GM04504 (cell line): Measurements from ENCODE around the gene TIGD4.
"Not testable (repeated sequence)": the region's sequence is repeated elsewhere in the genome, so short reads cannot be mapped to it uniquely, and the experiment has no call there.

Experiments used
- DNase-seq: peaks from one replicate; pipeline ENCODE4 v3.0.0-alpha.2; 2012; ENCODE audit warnings: low read depth

TIGD4 gene

DNA sequence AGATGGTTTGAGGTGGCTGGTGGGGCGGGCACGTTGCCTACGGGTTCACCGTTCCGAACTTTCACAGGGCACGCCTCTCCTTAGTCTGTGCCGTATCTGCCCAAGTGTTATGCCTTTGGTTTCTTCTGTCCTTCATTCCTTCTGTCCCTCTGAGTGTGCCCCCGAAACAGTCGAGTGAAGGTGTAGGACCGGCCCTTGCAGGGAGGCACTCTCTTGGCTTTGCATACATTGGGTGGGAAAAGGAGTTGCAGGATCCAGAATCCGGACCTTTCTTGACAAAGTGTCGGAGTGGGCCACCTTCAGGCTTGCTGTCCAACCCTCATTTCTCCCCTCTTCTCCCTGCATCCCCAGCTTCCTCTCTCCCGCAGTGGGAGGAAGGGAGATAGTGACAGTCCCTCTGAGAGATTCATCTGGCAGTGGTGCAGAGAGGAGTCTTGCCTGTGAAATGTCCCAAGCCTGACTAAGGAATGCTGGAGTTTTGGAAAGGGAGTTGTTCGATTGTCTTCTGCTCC is 793 bp upstream of the TIGD4 start:
- DNase-seq = peak; percentile 21

DNA sequence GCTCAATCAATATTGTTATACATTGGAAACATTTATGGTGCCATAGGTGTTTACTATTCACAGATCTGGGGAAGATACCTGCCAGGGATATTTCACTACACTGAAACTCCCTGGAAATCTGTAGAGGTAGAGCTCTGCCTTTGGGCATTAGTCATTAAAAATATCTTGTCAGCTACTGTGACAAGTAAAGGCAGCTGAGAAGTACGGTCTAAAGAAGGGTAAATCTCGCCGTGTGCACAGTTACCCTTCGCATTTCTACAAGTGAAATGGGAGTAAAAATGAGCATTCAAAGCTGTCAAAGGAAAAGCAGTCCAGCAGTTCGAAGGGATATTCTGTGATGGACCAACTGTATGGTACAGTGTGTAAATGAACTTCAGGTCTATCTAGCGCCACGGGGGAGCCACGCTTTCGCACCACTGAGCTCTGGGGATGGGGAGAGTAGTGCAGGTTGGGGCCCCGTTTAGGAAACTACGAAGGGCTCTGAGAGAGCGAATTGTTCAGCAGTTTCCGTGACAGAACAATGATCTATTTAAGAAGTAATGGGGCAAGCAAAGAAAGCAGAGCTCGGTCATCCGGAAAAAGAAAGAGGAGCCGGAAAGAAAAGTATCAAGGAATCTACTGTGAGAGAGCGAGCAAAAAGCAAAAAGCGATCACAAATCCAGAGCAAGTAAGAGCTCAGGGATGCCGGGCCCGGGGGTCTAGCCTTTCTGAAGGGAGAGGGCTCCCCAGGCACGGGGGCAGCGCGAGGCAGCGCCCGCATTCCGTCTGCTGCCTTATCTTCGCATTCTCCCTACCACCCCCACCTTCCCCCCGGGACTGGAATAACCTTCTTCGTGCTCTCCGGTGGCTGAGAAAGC is 646 bp downstream of the TIGD4 start:
- no peak for DNase-seq

DNA sequence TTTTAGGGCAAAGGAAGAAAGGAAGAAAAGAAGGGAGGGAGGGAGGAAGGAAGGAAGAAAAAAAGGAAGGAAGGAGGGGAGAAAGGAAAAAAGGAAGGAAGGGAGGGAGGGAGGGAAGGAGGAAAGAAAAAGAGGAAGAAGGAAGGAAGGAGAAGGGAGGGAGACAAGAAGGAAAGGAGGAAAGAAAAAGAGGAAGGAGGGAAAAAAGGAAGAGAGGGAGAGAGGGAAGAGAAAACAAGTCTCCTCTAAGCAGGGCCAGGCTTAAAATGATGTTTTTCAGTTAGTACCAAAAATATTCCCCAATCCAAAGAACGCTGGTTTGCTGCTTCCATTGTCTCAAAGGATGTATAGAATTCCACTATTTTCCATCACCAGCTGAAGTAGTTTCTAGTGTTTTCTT is 2.0 kb downstream of the TIGD4 start:
- DNase-seq = no peak

DNA sequence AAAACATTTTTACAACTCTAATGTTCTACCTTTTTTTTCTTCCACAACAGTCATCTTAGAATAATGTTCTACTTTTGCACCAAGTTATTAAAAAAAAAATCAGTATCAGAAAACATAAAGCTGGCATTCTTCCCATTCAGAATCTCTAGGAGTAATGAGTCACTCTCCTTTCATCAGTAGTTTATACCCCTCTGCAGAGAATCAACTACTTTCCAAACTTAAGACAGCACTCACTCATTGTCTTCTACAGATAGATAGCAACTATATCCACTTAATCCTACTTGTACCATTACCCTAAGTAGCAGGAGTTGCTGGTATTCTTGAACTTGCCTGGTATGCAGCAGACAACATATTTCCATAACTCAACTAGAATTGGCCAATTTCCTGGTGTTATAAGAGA is 3.2 kb downstream of the TIGD4 start:
- DNase-seq = no peak

DNA sequence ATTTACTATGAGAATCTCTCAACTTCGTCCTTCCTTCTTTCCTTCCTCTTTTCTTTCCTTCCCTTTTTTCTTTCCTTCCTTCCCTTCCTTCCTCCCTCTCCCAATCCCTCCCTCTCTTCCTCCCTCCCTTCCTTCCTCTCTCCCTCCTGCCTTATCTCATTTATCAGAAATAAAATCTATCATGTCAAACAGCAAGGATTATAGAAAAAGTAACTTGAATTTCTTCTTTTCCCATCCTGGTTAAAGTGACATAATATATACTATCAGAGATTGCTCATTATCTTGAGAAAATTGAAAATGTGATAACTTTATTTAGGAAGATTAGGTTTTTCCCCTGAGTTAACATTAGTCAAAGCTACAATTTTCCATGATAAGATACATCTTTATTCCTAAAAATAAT is 5.6 kb downstream of the TIGD4 start:
- DNase-seq = no peak

DNA sequence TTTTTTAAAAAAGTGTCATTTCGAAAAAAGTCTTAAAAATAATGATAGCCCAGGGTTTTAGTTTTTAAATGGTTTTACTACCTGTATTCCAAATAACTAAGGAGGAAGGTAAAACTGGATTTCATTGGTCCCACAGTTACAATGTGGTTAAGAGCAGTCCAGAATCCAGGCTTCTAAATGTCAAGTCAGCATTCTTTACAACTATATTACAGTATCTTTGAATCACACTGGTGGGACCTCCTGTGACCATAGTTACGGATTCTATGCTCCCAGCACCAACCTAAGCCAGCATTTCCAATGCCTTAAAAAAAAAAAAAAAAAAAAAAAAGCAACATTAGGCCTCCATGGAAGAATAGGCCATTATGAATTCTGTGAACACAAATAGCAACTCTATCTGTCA is 6.2 kb downstream of the TIGD4 start:
- DNase-seq = no peak

DNA sequence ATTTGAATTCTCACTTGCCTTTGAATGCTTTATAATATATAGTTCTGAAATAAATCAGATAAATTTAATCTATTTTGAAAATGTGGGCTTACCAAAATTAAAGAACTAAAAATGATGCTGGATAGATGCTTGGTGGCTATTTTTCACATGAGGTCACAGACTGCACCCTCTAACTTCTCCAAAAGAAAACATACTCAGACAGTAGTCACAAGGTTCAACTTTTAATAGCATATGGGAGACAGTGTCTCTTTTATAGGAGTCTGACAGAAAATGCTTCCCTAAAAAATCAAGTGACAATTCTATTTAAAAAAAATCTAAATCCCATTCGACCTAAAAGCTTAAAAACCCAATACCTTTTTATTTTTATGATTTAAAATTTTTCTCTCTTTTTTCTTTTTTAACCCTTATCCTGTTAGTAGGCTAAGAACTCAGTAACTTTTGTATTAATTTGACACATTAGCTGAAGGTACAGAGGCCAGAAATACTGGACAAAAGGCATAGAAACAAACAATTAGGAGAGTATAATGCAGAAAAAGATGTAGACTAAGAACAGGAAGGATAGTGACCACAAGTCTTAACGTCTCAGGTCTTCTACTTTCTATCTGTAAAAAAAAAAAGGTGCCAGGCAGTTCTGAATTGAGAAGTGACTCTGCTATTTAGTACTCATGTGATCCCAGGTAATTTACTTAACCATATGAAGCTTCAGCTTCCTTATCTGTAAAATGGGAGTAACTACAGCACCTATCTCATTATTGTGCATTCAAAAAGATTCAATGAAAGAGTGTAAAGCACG is 7.6 kb downstream of the TIGD4 start:
- DNase-seq = no peak

DNA sequence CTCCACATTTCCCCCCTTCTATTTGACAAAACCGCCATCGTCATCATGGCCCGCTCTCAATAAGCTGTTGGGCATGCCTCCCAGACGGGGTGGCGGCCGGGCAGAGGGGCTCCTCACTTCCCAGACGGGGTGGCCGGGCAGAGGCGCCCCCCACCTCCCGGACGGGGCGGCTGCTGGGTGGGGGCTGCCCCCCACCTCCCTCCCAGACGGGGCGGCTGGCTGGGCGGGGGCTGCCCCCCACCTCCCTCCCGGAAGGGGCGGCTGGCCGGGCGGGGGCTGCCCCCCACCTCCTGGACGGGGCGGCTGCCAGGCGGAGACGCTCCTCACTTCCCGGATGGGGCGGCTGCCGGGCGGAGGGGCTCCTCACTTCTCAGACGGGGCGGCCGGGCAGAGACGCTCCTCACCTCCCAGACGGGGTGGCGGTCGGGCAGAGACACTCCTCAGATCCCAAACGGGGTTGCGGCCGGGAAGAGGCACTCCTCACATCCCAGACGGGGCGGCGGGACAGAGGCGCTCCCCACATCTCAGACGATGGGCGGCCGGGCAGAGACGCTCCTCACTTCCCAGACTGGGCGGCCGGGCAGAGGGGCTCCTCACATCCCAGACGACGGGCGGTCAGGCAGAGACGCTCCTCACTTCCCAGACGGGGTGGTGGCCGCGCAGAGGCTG is 14.3 kb downstream of the TIGD4 start:
- not testable (repeated sequence) for DNase-seq

DNA sequence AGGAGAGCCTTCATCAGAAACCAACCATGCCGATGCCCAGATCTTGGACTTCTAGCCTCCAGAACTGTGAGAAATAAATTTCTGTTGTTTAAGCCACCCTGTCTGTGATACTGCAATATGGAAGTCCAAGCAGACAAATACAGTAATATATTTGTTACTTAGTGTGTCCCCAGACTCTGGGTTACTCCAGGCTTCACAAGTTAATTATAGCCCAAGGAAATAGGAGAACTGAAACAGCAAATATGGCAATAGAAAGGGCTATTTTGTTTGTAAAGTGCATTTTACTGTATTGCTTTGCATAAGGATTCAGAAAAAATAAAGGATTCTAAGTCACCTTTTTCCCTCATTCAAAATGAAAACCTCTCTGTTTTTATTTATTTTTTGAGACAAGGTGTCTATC is 15.7 kb downstream of the TIGD4 start:
- DNase-seq = no peak

DNA sequence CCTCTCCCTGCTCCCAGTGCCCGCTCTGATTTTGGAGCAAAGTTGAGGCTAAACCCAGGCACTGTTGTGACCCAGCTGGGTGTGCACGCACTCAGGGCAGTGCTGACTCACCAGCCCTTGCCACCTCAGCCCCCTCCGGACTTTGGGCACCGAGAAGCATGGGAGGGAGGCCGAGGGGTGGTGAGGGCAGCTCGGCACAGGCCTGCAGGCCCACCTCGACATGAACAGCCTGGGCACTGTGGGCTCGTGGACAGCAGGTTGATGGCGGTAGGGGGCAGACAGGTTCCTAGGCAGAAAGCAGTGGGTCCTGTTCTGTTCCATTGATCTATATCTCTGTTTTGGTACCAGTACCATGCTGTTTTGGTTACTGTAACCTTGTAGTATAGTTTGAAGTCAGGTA is 30.9 kb downstream of the TIGD4 start:
- DNase-seq = no peak

DNA sequence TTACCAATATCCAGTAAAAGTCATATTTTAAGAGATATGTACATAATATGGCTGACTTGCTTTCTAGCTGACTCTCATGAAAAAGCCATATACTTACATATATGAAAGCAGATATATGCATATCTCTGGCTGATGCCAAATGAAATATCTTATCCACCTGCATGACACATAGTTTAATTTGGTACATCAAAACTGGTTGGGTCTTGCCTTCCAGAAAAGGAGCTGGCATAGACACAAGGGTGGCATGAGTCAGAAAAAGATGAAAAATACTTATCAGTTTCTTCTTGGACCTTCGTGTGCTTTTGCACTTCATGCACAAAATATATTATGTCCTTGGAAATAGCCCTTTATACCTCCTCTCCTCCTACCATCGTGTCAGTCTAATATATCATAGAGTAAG is 32.1 kb downstream of the TIGD4 start:
- no peak for DNase-seq

DNA sequence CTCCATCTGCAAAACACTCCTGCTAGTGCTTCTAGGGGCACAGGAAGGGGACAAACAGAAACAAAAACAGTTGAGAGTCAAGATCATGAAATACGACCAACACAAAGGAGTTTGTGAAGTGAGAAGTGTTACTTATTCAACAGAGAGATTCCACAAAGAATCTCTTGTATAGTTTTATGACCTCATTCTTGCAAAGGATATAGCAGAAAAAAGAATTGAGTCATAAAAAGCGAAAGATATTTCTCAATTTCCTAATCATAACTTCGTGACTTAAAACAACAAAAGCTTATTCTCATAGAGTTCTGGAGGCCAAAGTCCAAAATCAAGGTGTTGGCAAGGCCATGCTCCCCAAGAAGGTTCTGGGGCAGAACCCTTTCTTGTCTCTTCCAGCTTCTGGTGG is 40.7 kb downstream of the TIGD4 start:
- DNase-seq = no peak

DNA sequence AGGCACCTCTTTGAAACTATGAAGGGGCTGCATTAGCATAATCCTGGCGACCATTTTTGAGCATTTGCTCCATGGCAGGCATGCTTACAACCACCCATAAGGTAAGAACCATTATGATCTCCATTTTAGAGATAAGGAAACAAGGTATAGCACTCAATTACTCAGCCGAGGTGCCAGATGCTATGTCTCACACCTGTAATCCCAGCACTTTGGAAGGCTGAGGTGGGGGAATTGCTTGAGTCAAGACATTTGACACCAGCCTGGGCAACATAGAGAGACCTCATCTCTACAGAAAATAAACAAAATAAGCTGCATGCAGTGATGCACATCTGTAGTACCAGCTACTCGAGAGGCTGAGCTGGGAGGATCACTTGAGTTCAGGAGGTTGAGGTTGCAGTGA is 43.6 kb downstream of the TIGD4 start:
- no peak for DNase-seq

DNA sequence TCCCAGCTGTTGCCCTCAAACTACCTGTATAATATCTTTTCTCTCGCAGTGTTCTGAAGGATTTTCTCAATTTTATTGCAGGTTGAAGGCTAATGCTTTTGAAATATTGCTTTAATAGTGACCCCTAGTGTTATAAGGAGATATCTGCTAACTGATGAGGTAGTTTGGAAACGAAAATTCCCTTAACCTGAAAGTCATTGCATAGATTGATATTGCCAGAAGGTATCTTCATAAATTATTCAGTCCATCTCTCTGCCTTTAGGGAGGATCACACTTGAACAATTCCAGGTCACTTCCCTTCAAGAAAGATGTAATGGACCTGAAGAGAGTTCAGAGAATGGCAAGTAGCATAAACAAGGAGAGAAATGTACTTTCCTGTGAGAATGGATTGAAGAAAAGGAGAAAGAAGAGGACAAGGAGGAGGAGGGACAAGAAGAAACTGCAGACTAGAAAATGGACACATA is 44.1 kb downstream of the TIGD4 start:
- DNase-seq = no peak

DNA sequence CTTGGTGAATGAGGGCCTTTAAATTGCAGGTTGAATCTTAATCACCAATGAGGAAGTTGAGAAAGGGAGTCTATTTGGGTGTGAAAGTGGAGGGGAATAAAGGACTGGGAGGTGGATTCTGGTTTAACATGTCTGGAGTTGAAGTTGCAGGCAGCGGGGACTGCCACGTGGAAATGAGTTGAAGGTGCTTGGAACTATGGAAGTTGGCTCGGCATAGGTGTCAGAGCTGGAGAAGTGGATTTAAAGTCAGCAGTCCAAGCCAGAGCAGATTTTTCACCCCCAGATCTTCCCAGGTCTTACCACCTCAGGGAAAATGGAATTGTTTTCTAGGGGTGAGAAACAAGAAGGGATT is 44.9 kb downstream of the TIGD4 start:
- DNase-seq = no peak

DNA sequence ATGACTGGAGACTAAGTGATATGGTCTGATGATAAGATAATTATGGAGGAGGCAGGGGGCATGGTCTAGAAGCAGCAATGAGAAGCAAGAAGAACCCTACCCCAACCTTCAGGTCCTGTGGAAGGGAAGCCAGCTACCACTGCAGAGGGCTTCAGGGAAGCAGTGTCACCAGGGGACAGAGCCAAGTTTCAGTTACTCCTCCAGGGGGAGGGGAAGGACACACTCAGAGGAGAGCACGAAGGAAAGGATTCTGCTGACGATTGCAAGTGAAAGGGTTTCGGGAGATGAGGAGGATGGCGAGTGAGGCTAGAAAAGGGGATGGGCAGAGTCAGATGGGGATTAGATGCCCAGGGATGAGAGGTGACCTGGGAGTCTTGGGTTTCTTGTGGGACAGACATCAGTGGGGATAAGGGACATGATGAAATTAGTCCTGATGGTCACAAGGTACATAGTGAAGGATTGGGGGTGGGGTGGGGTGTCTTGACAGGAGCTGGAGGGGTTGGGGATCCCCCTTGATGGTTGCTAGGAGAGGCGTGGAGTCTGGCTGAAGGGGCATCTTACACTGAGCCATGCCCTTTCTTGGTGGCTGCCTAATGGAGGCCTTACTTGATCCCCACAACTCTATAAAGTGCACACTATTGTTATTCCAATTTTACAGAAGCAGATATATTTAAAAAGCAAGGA is 45.4 kb downstream of the TIGD4 start:
- no peak for DNase-seq

DNA sequence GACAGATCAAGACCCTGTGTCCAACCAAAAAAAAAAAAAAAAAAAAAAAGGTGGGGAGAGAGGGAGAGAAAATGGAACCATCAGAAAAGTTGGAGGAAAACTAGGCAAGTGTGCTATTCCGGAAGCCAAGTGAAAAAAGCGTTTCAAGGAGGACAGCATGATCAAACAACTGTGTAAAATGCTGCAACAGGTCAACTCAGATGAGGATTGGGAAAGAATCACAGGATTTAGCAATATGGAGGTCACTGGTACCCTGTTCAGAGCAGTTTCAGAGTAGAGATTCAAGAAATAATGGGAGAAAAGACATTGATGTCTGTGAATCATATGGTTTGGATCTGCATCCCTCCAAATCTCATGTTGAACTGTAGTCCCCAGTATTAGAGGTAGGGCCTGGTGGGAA is 47.5 kb downstream of the TIGD4 start:
- DNase-seq = no peak

DNA sequence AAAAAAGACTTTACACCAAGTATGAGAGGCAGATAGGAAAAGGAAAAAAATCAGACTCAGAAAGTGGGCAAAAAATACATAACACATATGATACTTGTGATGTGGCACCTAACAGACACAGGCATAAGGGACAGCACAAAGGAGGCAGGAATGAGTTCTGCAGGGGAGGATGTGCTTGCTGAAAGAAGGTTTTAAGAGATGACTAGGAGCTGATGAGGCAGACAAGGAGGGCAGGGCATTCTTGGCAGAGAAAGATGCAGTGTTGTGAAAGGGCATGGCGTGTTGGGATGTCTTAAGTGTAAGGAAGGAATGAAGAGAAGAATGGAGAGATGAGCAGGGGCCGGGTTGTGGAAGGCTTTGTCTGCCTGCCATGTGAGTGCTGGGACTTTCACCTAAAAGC is 50.1 kb downstream of the TIGD4 start:
- peak; percentile 42 for DNase-seq

DNA sequence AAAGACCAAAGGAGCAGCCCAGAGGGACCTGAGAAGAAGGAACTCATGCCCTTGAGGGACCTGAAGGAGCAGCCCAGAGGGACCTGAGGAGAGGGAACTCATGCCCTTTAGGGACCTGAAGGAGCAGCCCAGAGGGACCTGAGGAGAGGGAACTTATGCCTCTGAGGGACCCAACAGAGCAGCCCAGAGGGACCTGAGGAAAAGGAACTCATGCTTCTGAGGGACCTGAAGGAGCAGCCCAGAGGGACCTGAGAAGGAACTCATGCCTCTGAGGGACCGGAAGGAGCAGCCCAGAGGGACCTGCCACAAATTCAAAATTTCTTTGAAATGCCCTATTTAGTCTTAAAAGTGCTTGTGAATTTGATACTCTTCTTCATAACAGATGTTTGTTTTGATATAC is 51.2 kb downstream of the TIGD4 start:
- DNase-seq = no peak

DNA sequence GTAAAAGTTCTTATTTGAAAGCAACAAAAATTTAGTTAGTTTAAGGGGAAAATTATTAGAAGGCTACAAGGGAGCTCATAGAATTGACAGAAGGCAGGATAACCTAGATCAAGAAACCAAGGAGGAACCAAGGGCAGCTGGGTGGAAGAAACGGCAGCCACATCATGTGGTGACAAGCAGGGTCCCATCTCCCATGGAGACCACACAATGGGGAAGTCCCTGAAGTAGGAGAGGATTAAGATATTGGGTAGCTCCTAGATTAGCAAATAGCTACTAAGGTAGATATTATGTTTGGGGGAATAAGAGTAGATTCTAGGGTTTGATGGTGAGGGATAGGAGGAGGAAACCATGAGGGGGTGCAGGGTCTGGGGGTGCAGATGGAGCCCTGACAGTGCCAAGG is 51.7 kb downstream of the TIGD4 start:
- DNase-seq = no peak

DNA sequence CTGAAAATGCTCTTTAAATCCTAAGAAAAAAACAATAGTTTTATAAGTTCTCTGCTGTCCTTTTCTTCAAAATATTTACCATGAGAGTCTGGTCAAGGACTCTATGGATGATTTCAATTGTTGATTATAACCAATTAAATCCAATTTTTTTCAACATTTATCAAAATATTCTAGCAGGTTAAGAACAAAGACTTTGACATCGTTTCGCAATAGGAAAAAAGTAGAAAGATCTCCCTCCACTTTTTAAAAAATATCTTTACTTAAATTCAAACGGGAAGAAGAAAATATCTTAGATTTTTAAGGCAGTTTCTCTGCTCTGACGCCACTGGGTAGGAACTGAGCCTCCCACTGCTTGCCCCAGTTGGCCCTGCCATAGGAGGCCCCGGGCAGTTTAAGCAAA is 55.0 kb downstream of the TIGD4 start:
- no peak for DNase-seq

DNA sequence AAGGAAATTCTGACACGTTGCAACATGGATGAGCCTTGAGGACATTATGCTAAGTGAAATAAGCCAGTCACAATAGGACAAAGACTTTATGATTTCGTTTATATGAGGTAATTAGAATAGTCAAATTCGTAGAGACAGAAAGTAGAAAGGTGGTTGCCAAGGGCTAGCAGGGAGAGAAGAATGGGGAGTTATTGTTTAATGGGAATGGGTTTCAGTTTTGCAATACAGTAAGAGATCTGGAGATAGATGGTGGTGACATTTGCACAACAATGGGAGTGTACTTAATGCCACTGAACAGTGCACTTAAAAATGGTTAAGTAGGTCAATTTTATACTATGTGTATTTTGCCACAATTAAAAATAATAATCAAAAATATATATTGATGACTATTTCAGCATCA is 56.3 kb downstream of the TIGD4 start:
- no peak for DNase-seq
